HG03175 (cell line): ENCODE measurements around the gene CDHR5.
A peak's percentile ranks its signal among the peaks of the same experiment; 100 is the strongest.

ENCODE experiments used
- ATAC-seq: cut with Tn5 transposase; IDR thresholded peaks from one replicate; pipeline ENCODE4 v1.9.1; 2021; ENCODE audit warnings: mild to moderate bottlenecking, moderate library complexity; ENCODE audit not compliant: unreplicated experiment

CDHR5 gene

DNA sequence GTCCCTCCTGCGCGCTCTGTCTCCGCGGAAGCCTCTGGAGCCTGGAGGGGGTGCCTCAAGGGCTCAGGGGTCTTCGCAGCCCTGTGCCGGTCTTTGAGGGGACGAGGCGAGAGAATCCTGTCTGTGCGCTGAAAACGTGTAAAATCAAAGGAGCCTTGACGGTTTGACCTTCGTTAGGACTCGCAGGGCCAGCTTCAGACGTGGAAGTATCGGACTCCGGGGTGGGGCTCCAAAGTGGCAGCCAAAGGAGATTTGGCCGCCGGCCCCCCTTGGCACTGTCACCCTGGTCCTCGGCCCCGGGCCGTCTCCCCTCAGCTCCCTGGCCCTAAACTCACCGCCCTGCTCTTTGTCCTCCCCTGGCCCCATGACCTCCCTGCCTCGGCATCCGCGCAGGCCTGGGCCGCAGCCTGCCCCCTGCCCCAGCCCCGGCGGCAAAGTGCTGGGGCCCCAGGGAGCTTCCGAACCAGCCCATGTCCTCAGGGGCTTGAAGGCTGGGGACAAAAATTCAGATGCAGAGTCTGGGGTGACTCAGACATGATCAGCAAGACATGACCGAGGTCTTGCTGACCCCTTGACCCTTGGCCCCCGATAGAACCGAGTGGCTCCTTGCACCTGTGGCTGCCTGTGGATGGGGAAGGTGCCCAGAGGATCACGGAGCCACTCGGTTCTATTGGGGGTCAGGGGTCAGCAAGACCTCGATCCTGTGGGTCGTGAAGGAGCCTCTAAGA, 55.4 kb downstream of the CDHR5 start:
- ATAC-seq: no peak

DNA sequence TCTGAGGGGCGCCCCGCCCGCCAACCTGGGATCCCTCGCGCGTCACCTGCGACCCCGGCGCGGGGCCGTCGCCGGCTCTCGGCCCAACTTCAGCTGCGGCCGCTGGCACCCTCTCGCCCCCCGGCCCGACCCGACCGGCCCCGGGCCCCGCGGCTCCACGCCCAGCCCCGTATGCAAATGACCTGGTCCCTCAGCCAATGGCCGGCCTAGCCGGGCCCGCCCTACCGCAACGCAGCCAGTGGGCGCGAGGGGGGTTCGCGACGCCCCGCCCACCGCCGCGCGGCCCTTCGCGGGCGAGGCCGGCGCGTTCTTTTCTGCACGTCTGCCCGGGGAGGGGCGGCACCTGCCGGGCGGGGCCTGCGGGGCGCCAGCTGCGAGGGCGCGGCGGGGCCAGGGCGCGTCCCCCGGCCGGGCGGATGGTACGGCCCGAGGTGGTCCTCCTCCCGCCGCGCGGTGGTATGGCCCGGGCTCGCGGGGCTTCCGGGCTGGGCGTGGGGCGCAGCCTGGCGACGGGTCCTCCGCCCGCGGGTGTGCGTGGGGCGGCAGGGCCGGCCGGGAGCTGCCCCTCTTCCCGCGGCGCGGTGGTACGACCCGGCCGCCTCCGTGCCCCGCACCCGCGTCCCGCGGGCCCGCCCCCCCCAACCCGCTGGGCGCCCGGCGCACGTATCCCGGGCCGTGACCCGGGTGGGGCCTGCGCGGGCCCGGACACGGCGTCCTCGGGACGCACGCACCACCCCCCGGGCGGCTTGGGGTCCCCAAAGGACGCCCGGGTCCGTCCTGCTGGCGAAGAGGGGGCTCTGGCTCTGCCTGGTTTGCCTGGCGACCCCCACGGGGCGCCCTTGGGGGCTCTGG, 56.2 kb downstream of the CDHR5 start:
- peak; percentile 94 for ATAC-seq

DNA sequence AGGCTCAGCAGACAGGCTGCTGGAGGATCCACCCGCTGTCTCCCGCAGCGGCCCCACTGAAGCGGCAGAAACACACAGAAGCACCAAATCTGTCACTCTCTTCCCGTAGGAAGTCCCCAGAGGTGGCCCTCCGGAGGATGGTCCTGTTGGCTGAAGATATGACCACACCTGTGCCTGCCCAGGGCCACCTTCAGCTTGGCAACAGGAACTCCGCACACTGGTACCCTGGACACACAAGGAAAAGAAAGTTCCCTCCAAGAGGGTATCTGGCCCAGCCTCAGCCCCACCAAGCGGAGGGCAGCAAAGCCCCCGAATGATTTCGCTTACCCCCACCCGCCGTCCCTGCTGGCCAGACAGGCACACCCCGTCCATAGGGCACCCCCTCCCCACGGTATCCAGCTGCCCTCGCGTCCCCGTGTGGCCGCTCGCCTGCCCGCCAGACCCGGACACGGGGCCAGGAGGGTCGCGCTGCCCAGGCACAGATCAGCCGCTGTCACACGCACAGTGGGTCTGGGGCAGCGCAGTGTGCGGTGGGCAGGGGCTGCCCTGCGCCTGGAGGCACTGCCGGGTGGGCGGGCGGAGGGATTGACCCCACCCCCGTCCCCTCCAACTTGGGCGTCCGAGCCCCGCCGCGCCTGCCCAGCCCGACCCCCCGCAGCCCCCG, 57.0 kb downstream of the CDHR5 start:
- ATAC-seq: no peak

DNA sequence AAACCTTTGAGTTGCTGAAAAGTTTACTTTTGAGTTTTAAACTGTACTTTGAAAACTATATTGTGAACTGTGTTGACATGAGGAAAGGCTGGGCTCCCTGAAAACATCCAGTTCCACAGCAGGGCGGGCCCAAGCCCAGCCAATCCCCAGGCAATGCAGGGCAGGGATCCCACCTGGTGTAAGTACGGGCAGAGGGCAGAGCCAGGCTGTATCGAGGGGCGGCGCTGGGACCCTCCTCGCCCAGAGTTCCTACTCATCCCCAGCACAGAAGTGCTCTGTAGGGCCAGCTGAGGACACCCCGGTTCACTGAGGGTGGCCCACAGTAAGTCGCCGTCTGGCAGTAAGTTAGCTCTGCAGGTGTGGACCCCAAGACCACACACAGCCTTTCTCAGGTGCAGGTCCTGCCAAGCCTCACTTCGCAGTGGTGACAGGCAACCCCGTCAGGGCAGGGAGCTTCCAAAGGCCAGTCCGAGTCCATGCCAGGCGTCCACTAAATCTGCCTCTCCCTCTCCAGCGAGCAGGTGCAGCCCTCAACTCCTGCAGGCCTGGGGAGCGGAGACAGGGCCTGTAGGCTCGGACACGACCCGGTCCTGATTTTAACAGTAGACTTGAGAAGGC, 57.6 kb downstream of the CDHR5 start:
- ATAC-seq: no peak
